Endothelial cell of umbilical vein (primary cell): ENCODE results near the gene CEACAM21. TPM values are rescaled to one million over a fixed set of nuclear protein-coding genes. Genes with fewer than 3 reads are reported as not detected.

Source experiments
- BruUV-seq: library from RNA; stranded (reverse); fragments of 400-500 nt; replicated peaks from 2 replicates; lab custom pipeline; 2021; lab: Mats Ljungman, UMichigan
- CTCF ChIA-PET: fragments of 300-600, 350-600 bp; sonication (Branson Sonifier 250); formaldehyde crosslinking; loops from one replicate; lab custom pipeline; 2021; ENCODE audit warnings: antibody characterized with exemption, inconsistent platforms; lab: Charles Lee
- POLR2A ChIA-PET: fragments of 300-600, 350-600 bp; sonication (Branson Sonifier 250); formaldehyde crosslinking; loops from one replicate; lab custom pipeline; 2021; ENCODE audit warnings: antibody characterized with exemption, inconsistent platforms; lab: Charles Lee
- DNase-seq: peaks from one replicate; pipeline ENCODE4 v3.0.0-alpha.2; 2011; ENCODE audit warnings: low read depth, low spot score
- FAIRE-seq: peaks from 2 replicates; lab custom pipeline; 2011; peaks lifted over from hg19 to GRCh38; lab: Jason Lieb, UNC
- H2AFZ ChIP-seq: 2 replicates; pipeline ENCODE4 v1.6.0; 2012; ENCODE audit warnings: low read depth, low read length, control low read depth, inconsistent platforms
- H3K27ac ChIP-seq: 2 replicates; pipeline ENCODE4 v1.5.1; 2011; ENCODE audit warnings: low read depth, mild to moderate bottlenecking, control low read depth, low read length, moderate library complexity; ENCODE audit not compliant: insufficient read depth
- H3K27me3 ChIP-seq, 2 experiments: 2 replicates each; pipeline versions ENCODE4 v1.6.0 to v1.6.1; 2011; ENCODE audit warnings: low read length in 2 of 2, mixed read lengths in 1 of 2; ENCODE audit not compliant: control insufficient read depth in 2 of 2, insufficient read depth in 2 of 2
- H3K36me3 ChIP-seq, 2 experiments: 2 replicates in 1 of 2; 3 replicates in 1 of 2; pipeline ENCODE4 v1.5.1; 2011; ENCODE audit warnings: low read length in 2 of 2, mild to moderate bottlenecking in 1 of 2, moderate library complexity in 1 of 2; ENCODE audit not compliant: control insufficient read depth in 2 of 2, insufficient read depth in 2 of 2; ENCODE audit errors: extremely low read depth in 1 of 2
- H3K4me1 ChIP-seq: 3 replicates; pipeline ENCODE4 v1.5.1; 2011; ENCODE audit warnings: mild to moderate bottlenecking, low read length; ENCODE audit not compliant: control insufficient read depth, insufficient read depth; ENCODE audit errors: extremely low read depth
- H3K4me2 ChIP-seq: 2 replicates; pipeline ENCODE4 v1.6.1; 2011; ENCODE audit warnings: low read length, control low read depth, mixed read lengths; ENCODE audit not compliant: insufficient read depth
- H3K4me3 ChIP-seq, 3 experiments: fragments of 200-600 bp in 1 of 3; sonication (generic), shearing (Covaris generic) in 1 of 3; replicated peaks in 1 of 3; 2 replicates each; pipeline ENCODE4 v1.5.1; 2011 to 2016; ENCODE audit warnings: control low read depth in 3 of 3, low read length in 3 of 3, mild to moderate bottlenecking in 2 of 3, inconsistent platforms in 1 of 3, low read depth in 1 of 3, moderate library complexity in 1 of 3; ENCODE audit not compliant: insufficient read depth in 1 of 3
- H3K79me2 ChIP-seq: 2 replicates; pipeline ENCODE4 v1.6.0; 2012; ENCODE audit warnings: low read length, inconsistent platforms; ENCODE audit not compliant: control insufficient read depth, insufficient read depth
- H3K9ac ChIP-seq: replicated peaks from 2 replicates; pipeline ENCODE3; 2011; ENCODE audit warnings: low read length, control low read depth; ENCODE audit not compliant: insufficient read depth; ENCODE audit errors: extremely low read depth
- H3K9me1 ChIP-seq: replicated peaks from 3 replicates; pipeline ENCODE4 v1.6.0; 2011; ENCODE audit warnings: mild to moderate bottlenecking, low read length; ENCODE audit not compliant: control insufficient read depth, insufficient read depth; ENCODE audit errors: extremely low read depth
- H3K9me3 ChIP-seq: replicated peaks from 2 replicates; pipeline ENCODE4 v1.5.1; 2012; ENCODE audit warnings: low read length, inconsistent platforms; ENCODE audit not compliant: control insufficient read depth, insufficient read depth
- H4K20me1 ChIP-seq: replicated peaks from 2 replicates; pipeline ENCODE3; 2011; ENCODE audit warnings: mild to moderate bottlenecking, low read length; ENCODE audit not compliant: control insufficient read depth, insufficient read depth; ENCODE audit errors: extremely low read depth
- EZH2 ChIP-seq: IDR thresholded peaks from 2 replicates; pipeline ENCODE4 v1.6.1; 2012; ENCODE audit warnings: borderline replicate concordance, low read depth, mild to moderate bottlenecking, moderate library complexity, low read length, inconsistent platforms; ENCODE audit not compliant: severe bottlenecking
- FOS ChIP-seq: IDR thresholded peaks from 2 replicates; pipeline ENCODE4 v1.6.1; 2011; ENCODE audit warnings: mild to moderate bottlenecking, low read length, moderate library complexity, borderline replicate concordance; ENCODE audit not compliant: insufficient read depth
- GATA2 ChIP-seq: IDR thresholded peaks from 2 replicates; pipeline ENCODE4 v1.7.0; 2011; ENCODE audit warnings: low read depth, mild to moderate bottlenecking, moderate library complexity, mixed read lengths, low read length; ENCODE audit not compliant: insufficient read length, insufficient read depth
- JUN ChIP-seq: IDR thresholded peaks from 2 replicates; pipeline ENCODE4 v1.6.1; 2011; ENCODE audit warnings: borderline replicate concordance, low read depth; ENCODE audit not compliant: insufficient read length, insufficient read depth
- MYC ChIP-seq: IDR thresholded peaks from one replicate; pipeline ENCODE4 v1.6.1; 2011; ENCODE audit warnings: mild to moderate bottlenecking, low read depth, low read length
- POLR2A ChIP-seq: IDR thresholded peaks from 2 replicates; pipeline ENCODE4 v1.6.1; 2012; ENCODE audit warnings: low read depth, mild to moderate bottlenecking, control low read depth, low read length
- POLR2AphosphoS5 ChIP-seq: IDR thresholded peaks from 2 replicates; pipeline ENCODE4 v1.6.1; 2012; ENCODE audit warnings: low read depth, mild to moderate bottlenecking, control low read depth, low read length, moderate library complexity; ENCODE audit not compliant: insufficient read depth
- dilution Hi-C: fragments of 300-500 bp; cut with MboI; formaldehyde crosslinking; loops from one replicate; pipeline ENCODE4 v1.15.0; 2019; ENCODE audit warnings: low sequenced_read_pairs; ENCODE audit not compliant: extremely low pct_ligation_motif_present
- intact Hi-C: fragments of 100-400 bp; cut with micrococcal nuclease; formaldehyde crosslinking; loops from one replicate; pipeline ENCODE4 v1.10.0; 2022
- polyA plus RNA-seq, 4 experiments: library from polyadenylated mRNA; depleted of rRNA in 3 of 4; stranded (reverse) in 3 of 4; unstranded in 1 of 4; fragments of >200 nt; gene quantifications; 2 replicates each; pipeline versions ENCODE4 v1.2.1 to v1.2.3, GENCODE V29; 2011 to 2012; ENCODE audit warnings: missing spikeins in 1 of 4
- total RNA-seq: library from RNA; stranded (reverse); gene quantifications from 2 replicates; pipeline ENCODE4 v1.2.3, GENCODE V29; 2021
- TF ChIP-seq, protein P1 (sequence below), 2 donors: IDR thresholded peaks; 1 replicate in 1 of 2; 2 replicates in 1 of 2; pipeline ENCODE4 v1.5.1; 2011; ENCODE audit warnings: low read length in 2 of 2, mild to moderate bottlenecking in 2 of 2, moderate library complexity in 2 of 2, control low read depth in 1 of 2, inconsistent platforms in 1 of 2, low read depth in 1 of 2; ENCODE audit not compliant: insufficient read depth in 1 of 2; ENCODE audit errors: extremely low read depth in 1 of 2
- TF ChIP-seq, protein P2 (sequence below): IDR thresholded peaks from 2 replicates; pipeline ENCODE4 v1.6.1; 2011; ENCODE audit not compliant: insufficient read depth, insufficient read length

Gene CEACAM21
- total and polyA plus RNA-seq, 2 donors (not counting 3 experiments of a cell fraction or from before 2014, with no cell fraction given): 0.81 to 1.7 TPM

DNA sequence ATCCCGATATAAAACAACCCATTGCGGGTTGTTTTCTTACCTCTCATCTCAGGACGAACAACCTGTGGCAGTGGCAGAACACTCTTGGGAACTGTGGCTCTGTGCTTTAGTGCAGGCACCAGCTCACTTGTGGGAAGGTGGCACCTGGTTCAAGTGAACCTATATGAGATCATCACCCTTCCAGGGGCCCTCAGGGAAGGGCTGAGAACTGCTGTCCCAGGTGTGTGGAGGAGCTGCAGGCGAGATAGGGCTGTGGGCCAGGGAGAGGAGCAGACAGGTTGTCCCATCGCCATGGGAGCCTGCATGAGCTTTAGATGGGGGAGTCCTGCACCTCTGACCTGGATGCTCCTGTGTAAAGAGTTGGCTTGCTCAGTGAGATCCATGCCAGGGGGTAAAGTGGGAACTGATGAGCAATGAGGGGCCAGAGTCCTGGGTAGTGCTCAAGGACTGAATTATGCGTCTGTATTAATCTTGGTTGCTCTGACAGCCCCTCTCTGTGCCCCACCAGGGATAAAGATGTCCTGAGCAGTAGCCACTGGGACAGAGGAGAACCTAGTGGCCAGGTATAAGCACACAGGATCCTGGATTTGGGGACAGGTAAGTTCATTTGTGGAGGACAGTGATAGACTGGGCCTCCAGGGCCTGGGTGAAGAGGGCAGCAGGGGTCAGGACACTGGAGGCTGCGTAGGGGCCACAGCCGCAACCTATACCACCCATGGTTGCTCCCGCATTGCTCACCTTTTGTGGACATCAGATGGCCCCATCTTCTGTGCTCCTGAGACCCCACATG is 42.2 kb downstream of the CEACAM21 start:
- Histone ChIP-seq H2AFZ (no peak overlapping the region), H3K9me3 (no peaks in the 10 kb centered on the region), H3K27me3 (no peaks in the 10 kb centered on the region), H3K4me2 (no peak overlapping the region), H3K9me1 (no peaks in the 10 kb centered on the region), H4K20me1 (no peaks in the 10 kb centered on the region), H3K9ac (no peak overlapping the region), H3K79me2 (no peaks in the 10 kb centered on the region), H3K4me1 (no peaks in the 10 kb centered on the region), H3K27ac (no peak overlapping the region), H3K4me3 (no peak overlapping the region), H3K36me3 (no peaks in the 10 kb centered on the region)
- FAIRE-seq (no peak), DNase-seq (no peak)
- CTCF ChIA-PET: interaction anchor here (1.1 kb wide), 1 partner anchor 21 kb away, joined by 3 read pairs; no protein-coding TSS in a partner anchor
- POLR2A ChIA-PET: no interaction called here
- no peak for TF ChIP-seq EZH2
- no peak for TF ChIP-seq JUN
- no peak for TF ChIP-seq MYC
- dilution Hi-C loops (no loop called here), intact Hi-C loops (no loop called here)
- no TSS peak for BruUV-seq

GRCh38 chr19:41619018-41619556 is 43.1 kb downstream of the CEACAM21 start:
- TF ChIP-seq, protein P1, sequence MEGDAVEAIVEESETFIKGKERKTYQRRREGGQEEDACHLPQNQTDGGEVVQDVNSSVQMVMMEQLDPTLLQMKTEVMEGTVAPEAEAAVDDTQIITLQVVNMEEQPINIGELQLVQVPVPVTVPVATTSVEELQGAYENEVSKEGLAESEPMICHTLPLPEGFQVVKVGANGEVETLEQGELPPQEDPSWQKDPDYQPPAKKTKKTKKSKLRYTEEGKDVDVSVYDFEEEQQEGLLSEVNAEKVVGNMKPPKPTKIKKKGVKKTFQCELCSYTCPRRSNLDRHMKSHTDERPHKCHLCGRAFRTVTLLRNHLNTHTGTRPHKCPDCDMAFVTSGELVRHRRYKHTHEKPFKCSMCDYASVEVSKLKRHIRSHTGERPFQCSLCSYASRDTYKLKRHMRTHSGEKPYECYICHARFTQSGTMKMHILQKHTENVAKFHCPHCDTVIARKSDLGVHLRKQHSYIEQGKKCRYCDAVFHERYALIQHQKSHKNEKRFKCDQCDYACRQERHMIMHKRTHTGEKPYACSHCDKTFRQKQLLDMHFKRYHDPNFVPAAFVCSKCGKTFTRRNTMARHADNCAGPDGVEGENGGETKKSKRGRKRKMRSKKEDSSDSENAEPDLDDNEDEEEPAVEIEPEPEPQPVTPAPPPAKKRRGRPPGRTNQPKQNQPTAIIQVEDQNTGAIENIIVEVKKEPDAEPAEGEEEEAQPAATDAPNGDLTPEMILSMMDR (IDR thresholded peaks at IDR 0.05; ENCODE audit: extremely low read depth in 1 of 2, insufficient read depth in 1 of 2, low read depth in 1 of 2, low read length in 2 of 2): no peak
- TF ChIP-seq EZH2 (no peak), FOS (no peak), JUN (no peak), GATA2 (no peak), MYC (no peak), POLR2A (no peak), POLR2AphosphoS5 (no peak)
- TF ChIP-seq, protein P2, sequence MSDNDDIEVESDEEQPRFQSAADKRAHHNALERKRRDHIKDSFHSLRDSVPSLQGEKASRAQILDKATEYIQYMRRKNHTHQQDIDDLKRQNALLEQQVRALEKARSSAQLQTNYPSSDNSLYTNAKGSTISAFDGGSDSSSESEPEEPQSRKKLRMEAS: no peak
- Histone ChIP-seq H3K4me2 (no peak overlapping the region), H3K9me3 (no peaks in the 10 kb centered on the region), H3K4me3 (no peak overlapping the region), H3K9ac (no peak overlapping the region), H3K9me1 (no peaks in the 10 kb centered on the region), H3K36me3 (no peaks in the 10 kb centered on the region), H2AFZ (no peak overlapping the region), H3K27ac (no peak overlapping the region), H3K4me1 (no peaks in the 10 kb centered on the region), H3K27me3 (no peaks in the 10 kb centered on the region), H4K20me1 (no peaks in the 10 kb centered on the region), H3K79me2 (no peaks in the 10 kb centered on the region)
- intact Hi-C loops: no loop called here
- no TSS peak for BruUV-seq
- FAIRE-seq (no peak), DNase-seq (no peak)
- ChIA-PET CTCF (interaction anchor here (1.5 kb wide), 1 partner anchor 88 kb away, joined by 3 read pairs; no protein-coding TSS in a partner anchor), POLR2A (no interaction called here)
- dilution Hi-C loops: no loop called here
